Measurements from ENCODE around the gene TRUB2.
"Not testable (repeated sequence)": the region's sequence is repeated elsewhere in the genome, so short reads cannot be mapped to it uniquely, and the experiment has no call there.

Gene TRUB2

GRCh38 chr9:128340691-128341434, 18.6 kb upstream of the TRUB2 start:
- DNase-seq (ENCODE audit: low read depth in 2 of 2), result no peak

GRCh38 chr9:128339761-128340690, 17.8 kb upstream of the TRUB2 start, which contains the start of gene SLC27A4:
Gene SLC27A4, plus strand, starts transcription at chr9:128340527. Its CDS starts 2,606 bp downstream, at chr9:128343133.
- DNase-seq (ENCODE audit: low read depth in 2 of 2), result peak; percentile 53 to 62

GRCh38 chr9:128338852-128339614, 16.8 kb upstream of the TRUB2 start:
- DNase-seq (ENCODE audit: low read depth in 2 of 2), result not testable (repeated sequence)

- no peak for DNase-seq (ENCODE audit: low read depth in 2 of 2)
Measured at GRCh38 chr9:128337936-128338335, 15.7 kb upstream of the TRUB2 start.

GRCh38 chr9:128335914-128336313, 13.7 kb upstream of the TRUB2 start:
- no peak for DNase-seq (ENCODE audit: low read depth in 2 of 2)

- no peak for DNase-seq (ENCODE audit: low read depth in 2 of 2)
Measured at GRCh38 chr9:128335161-128335560, 12.9 kb upstream of the TRUB2 start.

GRCh38 chr9:128333451-128333869, 11.2 kb upstream of the TRUB2 start:
- no peak for DNase-seq (ENCODE audit: low read depth in 2 of 2)

GRCh38 chr9:128325629-128326028, 3.4 kb upstream of the TRUB2 start:
- no peak for DNase-seq (ENCODE audit: low read depth in 2 of 2)

GRCh38 chr9:128324401-128324800, 2.2 kb upstream of the TRUB2 start:
- DNase-seq (ENCODE audit: low read depth in 2 of 2), result no peak

- DNase-seq (ENCODE audit: low read depth in 2 of 2), result no peak
Measured at GRCh38 chr9:128323791-128324190, 1.5 kb upstream of the TRUB2 start.

- DNase-seq (ENCODE audit: low read depth in 2 of 2), result no peak
Measured at GRCh38 chr9:128323212-128323730, 1.0 kb upstream of the TRUB2 start.

GRCh38 chr9:128321879-128322403, 306 bp downstream of the TRUB2 start:
- DNase-seq (ENCODE audit: low read depth in 2 of 2), result no peak

GRCh38 chr9:128321343-128321742, 904 bp downstream of the TRUB2 start:
- DNase-seq (ENCODE audit: low read depth in 2 of 2), result no peak

- DNase-seq (ENCODE audit: low read depth in 2 of 2), result no peak
Measured at GRCh38 chr9:128317629-128318028, 4.6 kb downstream of the TRUB2 start.

- DNase-seq (ENCODE audit: low read depth in 2 of 2), result no peak
Measured at GRCh38 chr9:128316421-128316820, 5.8 kb downstream of the TRUB2 start.

GRCh38 chr9:128314697-128315096, 7.5 kb downstream of the TRUB2 start:
- DNase-seq (ENCODE audit: low read depth in 2 of 2), result no peak

GRCh38 chr9:128310461-128310860, 11.8 kb downstream of the TRUB2 start:
- DNase-seq (ENCODE audit: low read depth in 2 of 2), result no peak

- no peak for DNase-seq (ENCODE audit: low read depth in 2 of 2)
Measured at GRCh38 chr9:128309551-128309950, 12.7 kb downstream of the TRUB2 start.

GRCh38 chr9:128304971-128305288, 17.3 kb downstream of the TRUB2 start:
- DNase-seq (ENCODE audit: low read depth in 2 of 2), result no peak

GRCh38 chr9:128304136-128304970, 17.9 kb downstream of the TRUB2 start:
- DNase-seq (ENCODE audit: low read depth in 2 of 2), result no peak

Measured in stimulated activated CD8-positive, alpha-beta memory T cell treated with anti-CD3 and anti-CD28 coated beads, Interleukin-15, amount 100 ng/mL, for 4 hours (primary cell).